ENCODE results near the gene ESYT2.

ESYT2 gene

GRCh38 chr7:158781217-158781973, 47.9 kb downstream of the ESYT2 start:
- Histone ChIP-seq H3K9me3 (ENCODE audit: control insufficient read depth in 2 of 2, low read length in 2 of 2) (no peaks in the 10 kb centered on the region), H3K4me3 (ENCODE audit: low read length in 2 of 2) (no peak overlapping the region), H3K27ac (ENCODE audit: low read length) (no peak overlapping the region), H3K27me3 (ENCODE audit: control insufficient read depth in 1 of 2, insufficient read depth in 2 of 2, low read length in 2 of 2) (no peaks in the 10 kb centered on the region), H3K4me1 (ENCODE audit: control insufficient read depth, insufficient read depth, low read length) (peaks cover 32% of the 10 kb centered on the region), H3K9ac (ENCODE audit: low read length in 2 of 2) (no peak overlapping the region), H3K36me3 (ENCODE audit: control insufficient read depth in 2 of 2, insufficient read depth in 2 of 2, low read length in 2 of 2) (peaks cover 13 to 27% of the 10 kb centered on the region in 2 donors)

- Histone ChIP-seq H3K27ac (ENCODE audit: low read length) (peak overlapping the region; percentile 69), H3K4me1 (ENCODE audit: control insufficient read depth, insufficient read depth, low read length) (peaks cover 31% of the 10 kb centered on the region), H3K9me3 (ENCODE audit: control insufficient read depth in 2 of 2, low read length in 2 of 2) (no peaks in the 10 kb centered on the region), H3K27me3 (ENCODE audit: control insufficient read depth in 1 of 2, insufficient read depth in 2 of 2, low read length in 2 of 2) (no peaks in the 10 kb centered on the region), H3K9ac (ENCODE audit: low read length in 2 of 2) (peak overlapping the region in 1 of 2 donors; percentile 33), H3K36me3 (ENCODE audit: control insufficient read depth in 2 of 2, insufficient read depth in 2 of 2, low read length in 2 of 2) (peaks cover 21 to 43% of the 10 kb centered on the region in 2 donors), H3K4me3 (ENCODE audit: low read length in 2 of 2) (no peak overlapping the region)
Measured at GRCh38 chr7:158779061-158780000, 50.0 kb downstream of the ESYT2 start.

- Histone ChIP-seq H3K9me3 (ENCODE audit: control insufficient read depth in 2 of 2, low read length in 2 of 2) (no peaks in the 10 kb centered on the region), H3K4me1 (ENCODE audit: control insufficient read depth, insufficient read depth, low read length) (peaks cover 23% of the 10 kb centered on the region), H3K4me3 (ENCODE audit: low read length in 2 of 2) (no peak overlapping the region), H3K27me3 (ENCODE audit: control insufficient read depth in 1 of 2, insufficient read depth in 2 of 2, low read length in 2 of 2) (no peaks in the 10 kb centered on the region), H3K27ac (ENCODE audit: low read length) (peak overlapping the region; percentile 69), H3K36me3 (ENCODE audit: control insufficient read depth in 2 of 2, insufficient read depth in 2 of 2, low read length in 2 of 2) (peaks cover 20 to 43% of the 10 kb centered on the region in 2 donors), H3K9ac (ENCODE audit: low read length in 2 of 2) (no peak overlapping the region)
Measured at GRCh38 chr7:158778471-158778870, 50.8 kb downstream of the ESYT2 start.

GRCh38 chr7:158777793-158778192, 51.5 kb downstream of the ESYT2 start:
- peaks cover 17% of the 10 kb centered on the region for H3K4me1 ChIP-seq (ENCODE audit: control insufficient read depth, insufficient read depth, low read length)
- H3K27me3 ChIP-seq (ENCODE audit: control insufficient read depth in 1 of 2, insufficient read depth in 2 of 2, low read length in 2 of 2) = no peaks in the 10 kb centered on the region
- H3K9ac ChIP-seq (ENCODE audit: low read length in 2 of 2) = no peak overlapping the region
- no peak overlapping the region for H3K27ac ChIP-seq (ENCODE audit: low read length)
- peaks cover 23 to 47% of the 10 kb centered on the region in 2 donors for H3K36me3 ChIP-seq (ENCODE audit: control insufficient read depth in 2 of 2, insufficient read depth in 2 of 2, low read length in 2 of 2)
- no peaks in the 10 kb centered on the region for H3K9me3 ChIP-seq (ENCODE audit: control insufficient read depth in 2 of 2, low read length in 2 of 2)
- no peak overlapping the region for H3K4me3 ChIP-seq (ENCODE audit: low read length in 2 of 2)

GRCh38 chr7:158776474-158776873, 52.8 kb downstream of the ESYT2 start:
- H3K9ac ChIP-seq (ENCODE audit: low read length in 2 of 2) = no peak overlapping the region
- H3K36me3 ChIP-seq (ENCODE audit: control insufficient read depth in 2 of 2, insufficient read depth in 2 of 2, low read length in 2 of 2) = peaks cover 25 to 37% of the 10 kb centered on the region in 2 donors
- peaks cover 11% of the 10 kb centered on the region for H3K4me1 ChIP-seq (ENCODE audit: control insufficient read depth, insufficient read depth, low read length)
- no peak overlapping the region for H3K4me3 ChIP-seq (ENCODE audit: low read length in 2 of 2)
- H3K9me3 ChIP-seq (ENCODE audit: control insufficient read depth in 2 of 2, low read length in 2 of 2) = no peaks in the 10 kb centered on the region
- no peak overlapping the region for H3K27ac ChIP-seq (ENCODE audit: low read length)
- H3K27me3 ChIP-seq (ENCODE audit: control insufficient read depth in 1 of 2, insufficient read depth in 2 of 2, low read length in 2 of 2) = no peaks in the 10 kb centered on the region

GRCh38 chr7:158774952-158775351, 54.4 kb downstream of the ESYT2 start:
- Histone ChIP-seq H3K9me3 (ENCODE audit: control insufficient read depth in 2 of 2, low read length in 2 of 2) (no peaks in the 10 kb centered on the region), H3K4me3 (ENCODE audit: low read length in 2 of 2) (no peak overlapping the region), H3K36me3 (ENCODE audit: control insufficient read depth in 2 of 2, insufficient read depth in 2 of 2, low read length in 2 of 2) (peaks cover 21 to 31% of the 10 kb centered on the region in 2 donors)

GRCh38 chr7:158772916-158773315, 56.4 kb downstream of the ESYT2 start:
- H3K27me3 ChIP-seq (ENCODE audit: control insufficient read depth in 1 of 2, insufficient read depth in 2 of 2, low read length in 2 of 2) = no peaks in the 10 kb centered on the region
- no peak overlapping the region for H3K4me3 ChIP-seq (ENCODE audit: low read length in 2 of 2)
- H3K9me3 ChIP-seq (ENCODE audit: control insufficient read depth in 2 of 2, low read length in 2 of 2) = no peaks in the 10 kb centered on the region
- peaks cover 21 to 31% of the 10 kb centered on the region in 2 donors for H3K36me3 ChIP-seq (ENCODE audit: control insufficient read depth in 2 of 2, insufficient read depth in 2 of 2, low read length in 2 of 2)
- no peak overlapping the region for H3K27ac ChIP-seq (ENCODE audit: low read length)
- H3K9ac ChIP-seq (ENCODE audit: low read length in 2 of 2) = no peak overlapping the region
- no peaks in the 10 kb centered on the region for H3K4me1 ChIP-seq (ENCODE audit: control insufficient read depth, insufficient read depth, low read length)

More at GRCh38 chr7:158774952-158775351, 54.4 kb downstream of the ESYT2 start:
- Histone ChIP-seq H3K27me3 (ENCODE audit: control insufficient read depth in 1 of 2, insufficient read depth in 2 of 2, low read length in 2 of 2) (no peaks in the 10 kb centered on the region), H3K4me1 (ENCODE audit: control insufficient read depth, insufficient read depth, low read length) (peaks cover 8% of the 10 kb centered on the region), H3K9ac (ENCODE audit: low read length in 2 of 2) (no peak overlapping the region), H3K27ac (ENCODE audit: low read length) (no peak overlapping the region)

GRCh38 chr7:158771213-158771834, 58.0 kb downstream of the ESYT2 start:
- Histone ChIP-seq H3K4me3 (ENCODE audit: low read length in 2 of 2) (no peak overlapping the region), H3K4me1 (ENCODE audit: control insufficient read depth, insufficient read depth, low read length) (no peaks in the 10 kb centered on the region), H3K27ac (ENCODE audit: low read length) (no peak overlapping the region), H3K9me3 (ENCODE audit: control insufficient read depth in 2 of 2, low read length in 2 of 2) (no peaks in the 10 kb centered on the region), H3K9ac (ENCODE audit: low read length in 2 of 2) (no peak overlapping the region), H3K36me3 (ENCODE audit: control insufficient read depth in 2 of 2, insufficient read depth in 2 of 2, low read length in 2 of 2) (peaks cover 26 to 33% of the 10 kb centered on the region in 2 donors), H3K27me3 (ENCODE audit: control insufficient read depth in 1 of 2, insufficient read depth in 2 of 2, low read length in 2 of 2) (no peaks in the 10 kb centered on the region)

DNA sequence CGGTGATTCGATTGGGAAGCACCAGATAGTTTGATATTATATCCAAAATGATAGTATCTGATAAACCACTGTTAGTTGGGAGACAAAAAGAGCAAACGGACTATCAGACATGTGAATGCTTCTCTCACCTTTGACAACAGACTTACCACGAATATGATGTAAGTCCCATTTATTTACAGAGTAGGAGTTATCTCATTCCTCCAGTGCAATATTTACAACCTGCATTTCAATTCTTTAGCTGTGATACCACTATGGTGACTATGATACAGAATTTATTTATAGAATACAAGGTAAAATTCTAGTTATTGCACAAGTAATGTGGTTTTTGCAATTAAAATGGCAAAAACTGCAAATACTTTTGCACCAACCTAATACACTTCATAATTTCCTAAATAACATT, 61.6 kb downstream of the ESYT2 start:
- Histone ChIP-seq H3K9ac (ENCODE audit: low read length in 2 of 2) (no peak overlapping the region), H3K27ac (ENCODE audit: low read length) (no peak overlapping the region), H3K27me3 (ENCODE audit: control insufficient read depth in 1 of 2, insufficient read depth in 2 of 2, low read length in 2 of 2) (no peaks in the 10 kb centered on the region), H3K4me3 (ENCODE audit: low read length in 2 of 2) (no peak overlapping the region), H3K4me1 (ENCODE audit: control insufficient read depth, insufficient read depth, low read length) (no peaks in the 10 kb centered on the region), H3K36me3 (ENCODE audit: control insufficient read depth in 2 of 2, insufficient read depth in 2 of 2, low read length in 2 of 2) (peaks cover 31% of the 10 kb centered on the region in 2 donors), H3K9me3 (ENCODE audit: control insufficient read depth in 2 of 2, low read length in 2 of 2) (no peaks in the 10 kb centered on the region)

DNA sequence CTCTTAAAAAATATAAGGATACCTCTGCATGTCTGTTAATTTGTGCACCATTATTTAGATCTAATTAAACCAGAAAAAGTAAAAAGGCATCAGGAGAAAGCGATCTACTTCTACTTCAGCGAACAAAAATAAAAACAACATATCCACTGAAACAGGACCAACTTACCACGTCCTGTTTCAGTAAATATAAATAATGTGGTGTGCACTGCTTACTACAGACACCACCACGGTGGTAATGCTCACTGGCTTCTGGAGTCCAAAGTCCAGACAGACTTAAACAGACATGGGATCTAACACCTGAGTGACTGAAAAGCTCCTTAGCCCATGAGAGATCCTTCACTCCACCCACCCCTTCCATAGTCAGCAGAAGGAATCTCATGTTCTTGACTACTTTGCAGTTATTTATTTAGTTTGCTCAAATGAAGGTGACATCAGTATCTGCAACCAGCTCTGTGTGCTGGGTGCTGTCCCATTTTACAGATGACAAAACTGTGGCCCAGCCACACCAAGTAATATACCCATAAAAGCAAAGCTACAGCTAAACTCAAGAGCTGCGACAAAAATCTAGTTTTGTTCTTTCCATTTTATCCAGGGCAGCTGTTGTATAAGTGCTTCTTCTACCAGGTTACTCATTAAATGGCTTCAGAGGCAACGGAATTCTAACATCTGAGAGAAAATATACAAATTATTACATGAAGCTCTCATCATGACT, 62.6 kb downstream of the ESYT2 start:
- H3K27me3 ChIP-seq (ENCODE audit: control insufficient read depth in 1 of 2, insufficient read depth in 2 of 2, low read length in 2 of 2) = no peaks in the 10 kb centered on the region
- H3K36me3 ChIP-seq (ENCODE audit: control insufficient read depth in 2 of 2, insufficient read depth in 2 of 2, low read length in 2 of 2) = peaks cover 32% of the 10 kb centered on the region in 2 donors
- no peak overlapping the region for H3K4me3 ChIP-seq (ENCODE audit: low read length in 2 of 2)
- no peaks in the 10 kb centered on the region for H3K4me1 ChIP-seq (ENCODE audit: control insufficient read depth, insufficient read depth, low read length)
- H3K27ac ChIP-seq (ENCODE audit: low read length) = no peak overlapping the region
- H3K9me3 ChIP-seq (ENCODE audit: control insufficient read depth in 2 of 2, low read length in 2 of 2) = no peaks in the 10 kb centered on the region
- H3K9ac ChIP-seq (ENCODE audit: low read length in 2 of 2) = no peak overlapping the region
